Left renal cortex interstitium (tissue), 4 donors: Measurements from ENCODE around the gene MEPE. TPM values are rescaled to one million over a fixed set of nuclear protein-coding genes. Genes with fewer than 3 reads are reported as not detected.

Source experiments
- DNase-seq, 4 donors: peaks; one replicate each; pipeline ENCODE4 v3.0.0-alpha.2; 2013; ENCODE audit warnings: low read depth in 4 of 4, low spot score in 2 of 4, missing footprints in 1 of 4
- polyA plus RNA-seq, 4 donors: library from polyadenylated mRNA; unstranded; fragments of 120-200 nt; gene quantifications; one replicate each; pipeline ENCODE4 v1.2.1, GENCODE V29; 2013; ENCODE audit not compliant: insufficient read length in 4 of 4

MEPE gene, protein sequence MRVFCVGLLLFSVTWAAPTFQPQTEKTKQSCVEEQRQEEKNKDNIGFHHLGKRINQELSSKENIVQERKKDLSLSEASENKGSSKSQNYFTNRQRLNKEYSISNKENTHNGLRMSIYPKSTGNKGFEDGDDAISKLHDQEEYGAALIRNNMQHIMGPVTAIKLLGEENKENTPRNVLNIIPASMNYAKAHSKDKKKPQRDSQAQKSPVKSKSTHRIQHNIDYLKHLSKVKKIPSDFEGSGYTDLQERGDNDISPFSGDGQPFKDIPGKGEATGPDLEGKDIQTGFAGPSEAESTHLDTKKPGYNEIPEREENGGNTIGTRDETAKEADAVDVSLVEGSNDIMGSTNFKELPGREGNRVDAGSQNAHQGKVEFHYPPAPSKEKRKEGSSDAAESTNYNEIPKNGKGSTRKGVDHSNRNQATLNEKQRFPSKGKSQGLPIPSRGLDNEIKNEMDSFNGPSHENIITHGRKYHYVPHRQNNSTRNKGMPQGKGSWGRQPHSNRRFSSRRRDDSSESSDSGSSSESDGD
- polyA plus RNA-seq: not detected

GRCh38 chr4:87832669-87833068 lies at the start of gene MEPE:
MEPE (plus strand) TSS chr4:87832969; CDS start chr4:87834715, 1,746 bp downstream.
- no peak for DNase-seq

DNA sequence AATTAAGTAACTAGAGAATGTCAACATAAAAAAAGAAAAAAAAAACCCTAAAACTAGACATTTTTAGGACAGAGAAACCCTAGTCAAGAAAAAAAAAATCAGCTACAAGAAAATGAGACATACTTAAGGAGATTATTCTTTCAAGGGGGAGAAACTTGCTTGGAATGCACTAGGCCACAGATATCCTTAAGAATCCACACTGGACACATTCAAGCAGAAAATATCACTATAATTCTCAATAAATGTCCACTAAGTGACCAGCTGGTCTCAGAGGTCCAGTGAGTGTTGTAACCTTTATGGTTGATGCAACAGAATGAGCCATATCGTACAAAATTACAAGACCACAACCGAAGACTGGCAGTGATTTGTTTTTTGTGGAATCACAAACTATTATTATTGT lies 49.0 kb upstream of the MEPE start:
- no peak for DNase-seq

DNA sequence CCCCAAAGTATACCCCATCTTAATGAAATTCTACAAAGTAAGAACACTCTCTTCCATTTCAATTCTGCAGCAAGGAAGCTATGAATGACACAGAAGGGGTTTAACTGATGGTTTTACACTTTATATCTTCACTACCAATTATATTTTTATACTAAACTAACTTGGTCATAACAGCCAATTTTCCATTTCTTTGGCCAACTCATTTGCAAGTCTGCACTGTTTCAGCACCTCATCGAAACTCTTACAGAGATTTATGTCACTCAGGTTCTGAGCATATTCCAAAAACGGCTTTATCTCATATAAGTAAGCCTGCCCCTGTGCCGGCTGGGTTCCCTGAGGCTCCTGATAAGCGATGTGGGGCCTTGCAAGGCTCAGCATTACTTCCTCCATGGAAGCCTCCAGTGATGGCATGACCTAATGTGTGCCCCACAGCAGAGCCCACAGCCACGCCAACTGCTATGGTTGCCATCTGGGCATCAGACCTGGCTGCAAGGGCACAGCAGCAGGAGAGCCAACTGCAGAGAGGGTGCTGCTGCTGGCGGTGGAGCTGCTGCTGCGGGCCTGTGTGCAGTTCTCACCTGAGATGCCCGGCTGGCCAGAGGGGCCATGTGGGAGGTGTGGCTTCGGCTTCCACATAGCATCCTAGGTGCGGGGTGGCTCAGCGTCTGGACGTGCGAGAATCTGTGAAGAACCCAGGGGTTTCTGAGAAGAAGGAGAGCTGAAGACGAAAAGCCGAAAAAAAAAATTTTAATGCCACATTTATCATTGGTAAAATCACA lies 46.8 kb upstream of the MEPE start:
- DNase-seq: no peak

- DNase-seq: peak in 1 of 4 donors; percentile 3
Measured at GRCh38 chr4:87799301-87800113, 33.3 kb upstream of the MEPE start, which contains the start of gene IBSP. IBSP (plus strand) TSS chr4:87799554; CDS start chr4:87802362, 2,808 bp downstream.

- DNase-seq: no peak
Measured at GRCh38 chr4:87802858-87803257, 29.9 kb upstream of the MEPE start.

GRCh38 chr4:87803421-87803820 lies 29.3 kb upstream of the MEPE start:
- DNase-seq: no peak

- no peak for DNase-seq
Measured at GRCh38 chr4:87804871-87805270, 27.9 kb upstream of the MEPE start.

- no peak for DNase-seq
Measured at GRCh38 chr4:87805971-87806370, 26.8 kb upstream of the MEPE start.

DNA sequence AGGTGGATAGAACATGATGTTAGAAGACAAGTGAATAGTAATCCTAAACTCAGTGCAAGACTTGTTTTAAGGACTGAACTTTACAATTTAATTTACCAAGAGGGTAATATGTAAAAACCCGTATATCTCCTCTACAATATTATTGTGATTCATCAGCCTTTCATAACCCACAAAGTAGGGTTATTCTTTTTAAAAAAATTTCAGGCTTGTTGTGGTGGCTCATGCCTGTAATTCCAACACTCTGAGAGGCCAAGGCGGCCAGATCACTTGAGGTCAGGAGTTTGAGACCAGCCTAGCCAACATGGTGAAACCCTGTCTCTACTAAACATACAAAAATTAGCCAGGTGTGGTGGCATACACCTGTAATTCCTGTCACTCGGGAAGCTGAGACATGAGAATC lies 26.2 kb upstream of the MEPE start:
- DNase-seq: no peak

GRCh38 chr4:87807402-87807801 lies 25.4 kb upstream of the MEPE start:
- DNase-seq: no peak

GRCh38 chr4:87811977-87812376 lies 20.8 kb upstream of the MEPE start:
- DNase-seq: no peak

- no peak for DNase-seq
Measured at GRCh38 chr4:87819281-87819919, 13.4 kb upstream of the MEPE start.

DNA sequence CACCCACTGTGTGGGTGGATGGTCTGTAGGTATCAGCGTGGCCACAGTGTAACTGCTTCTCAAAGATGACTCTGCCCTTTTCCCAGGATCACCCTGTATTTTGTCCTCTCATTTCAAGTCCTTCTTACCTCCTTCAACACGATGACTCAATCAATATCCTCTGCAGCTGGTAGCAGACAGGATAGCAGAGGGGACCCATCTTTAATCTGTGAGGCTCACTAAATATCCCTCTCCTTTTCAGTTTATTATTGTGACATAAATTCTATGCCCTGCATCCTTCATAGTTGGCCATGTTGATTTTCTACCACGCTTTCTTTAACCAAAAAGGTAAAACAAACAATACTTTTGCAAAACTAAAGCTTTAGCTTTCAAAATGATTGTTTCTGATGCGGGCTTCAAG lies 9.6 kb upstream of the MEPE start:
- DNase-seq: no peak

- DNase-seq: no peak
Measured at GRCh38 chr4:87823724-87824123, 9.0 kb upstream of the MEPE start.

DNA sequence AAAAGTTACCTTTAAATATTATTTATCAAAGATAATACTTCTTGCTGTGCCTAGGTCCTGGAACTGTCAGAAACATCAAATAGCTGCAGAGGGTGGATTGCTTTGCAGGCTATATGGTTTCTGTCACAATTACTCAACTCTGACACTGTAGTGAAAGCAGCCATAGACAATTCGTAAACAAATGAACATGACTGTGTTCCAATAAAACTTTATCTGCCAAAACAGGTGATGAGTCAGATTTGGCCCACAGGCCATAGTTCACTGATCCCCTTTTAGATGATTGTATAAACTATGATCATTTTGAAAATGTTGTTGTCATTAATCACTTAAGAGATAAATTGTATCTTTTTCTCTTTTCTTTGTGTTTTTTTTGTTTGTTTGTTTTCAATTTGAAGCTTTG lies 8.4 kb upstream of the MEPE start:
- no peak for DNase-seq

GRCh38 chr4:87834401-87834800 lies 1.6 kb downstream of the MEPE start:
- DNase-seq: no peak

DNA sequence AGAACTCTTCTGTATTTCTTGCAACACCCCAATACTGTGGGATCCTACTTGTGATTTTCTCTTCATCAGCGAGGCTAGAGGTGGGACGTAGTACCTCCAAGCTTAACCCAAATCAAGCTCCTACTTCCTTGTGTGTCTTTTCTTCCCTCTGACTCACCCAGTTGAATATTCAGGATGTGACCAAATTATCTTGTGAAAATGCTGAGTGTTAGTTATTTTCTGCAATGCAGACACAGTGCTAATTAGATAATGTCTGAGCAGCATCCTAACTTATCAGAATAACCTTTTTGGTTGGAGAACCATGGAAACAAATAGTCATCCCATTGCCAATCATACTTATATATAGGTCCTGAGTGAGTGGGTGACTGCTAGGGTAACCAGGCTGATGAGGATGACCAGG lies 2.4 kb downstream of the MEPE start:
- no peak for DNase-seq

DNA sequence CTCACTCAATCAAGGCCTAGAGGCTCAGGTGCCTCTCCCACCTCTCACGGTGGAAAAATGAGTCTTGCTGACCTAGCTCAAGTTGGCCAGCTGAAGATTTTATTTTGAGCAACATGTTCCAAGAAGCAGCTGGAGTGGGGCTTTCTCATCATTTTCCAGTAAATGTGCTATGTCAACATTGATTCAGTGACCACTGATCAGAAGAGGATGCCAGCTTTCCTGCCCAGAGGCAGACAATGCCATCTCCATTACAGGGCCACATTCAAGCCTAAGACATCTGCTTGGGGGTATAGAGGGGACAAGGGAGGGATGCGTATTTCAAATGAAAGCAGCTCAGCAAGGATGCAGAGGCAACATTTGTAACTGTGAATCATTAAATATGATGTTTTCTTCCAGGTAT lies 3.0 kb downstream of the MEPE start:
- no peak for DNase-seq

GRCh38 chr4:87838205-87838604 lies 5.4 kb downstream of the MEPE start:
- DNase-seq: no peak

DNA sequence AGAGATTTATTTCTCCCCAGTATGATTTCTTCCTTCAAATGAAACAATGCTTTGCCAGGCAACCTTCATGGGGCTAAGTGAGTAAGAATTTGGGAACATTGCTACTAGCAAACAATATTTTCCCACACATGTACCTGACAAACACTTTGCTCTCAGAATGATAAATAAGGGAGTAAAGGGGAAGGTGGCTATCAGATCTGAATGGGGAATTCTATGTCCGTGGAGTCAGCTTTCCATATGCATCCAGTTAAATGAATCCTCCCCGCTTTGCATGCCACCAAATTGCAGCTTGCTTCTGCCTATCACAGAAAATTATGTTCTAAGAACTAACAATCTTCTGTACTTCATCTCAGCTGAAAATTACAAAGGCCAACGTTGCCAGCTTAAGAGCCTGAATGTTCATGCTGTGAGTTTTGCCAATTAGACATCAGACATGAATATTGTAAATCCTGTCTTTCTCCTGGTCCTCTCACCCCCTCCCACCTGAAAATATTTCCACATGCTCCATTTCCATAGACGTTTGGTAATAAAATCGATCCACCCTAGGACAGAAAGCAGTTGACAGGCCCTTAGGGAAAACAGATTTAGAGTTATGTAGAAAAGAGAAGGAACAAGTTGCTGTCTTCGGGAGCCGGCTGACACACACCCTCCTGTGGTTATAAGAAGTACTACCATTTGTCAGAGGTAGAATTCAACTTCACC lies 6.3 kb downstream of the MEPE start:
- DNase-seq: no peak
